Loucy (cell line): Measurements from ENCODE around the gene ANTXR2.

Experiments
- CTCF ChIP-seq: fragments of 200-600 bp; sonication (generic); conservative IDR thresholded peaks from 2 replicates; pipeline ENCODE4 v1.5.1; 2014; ENCODE audit warnings: mild to moderate bottlenecking, antibody characterized with exemption, low read length
- EZH2phosphoT487 ChIP-seq: fragments of 200-600 bp; IDR thresholded peaks from 2 replicates; pipeline ENCODE4 v1.6.1; 2018; ENCODE audit warnings: antibody characterized with exemption, mild to moderate bottlenecking, moderate library complexity, borderline replicate concordance

GRCh38 chr4:79869597-79870237, 203.3 kb downstream of the ANTXR2 start:
- TF ChIP-seq CTCF (no peak), EZH2phosphoT487 (no peak)
